Measurements from ENCODE around the gene FRMPD4. TPM values are rescaled to one million over a fixed set of nuclear protein-coding genes. Genes with fewer than 3 reads are reported as not detected.

FRMPD4 gene
- total and polyA plus RNA-seq, 2 of the 13 experiments (the other 11 are each of a cell fraction or from before 2014, with no cell fraction given): not detected

- TF ChIP-seq ZBTB4 (CRISPR knock-in tag; IDR thresholded peaks at IDR 0.05; ENCODE audit: borderline replicate concordance) (no peak), E2F5 (CRISPR knock-in tag; conservative IDR thresholded peaks at IDR 0.05) (no peak), CSRNP1 (CRISPR knock-in tag; IDR thresholded peaks at IDR 0.05) (no peak), MLX (CRISPR knock-in tag; IDR thresholded peaks at IDR 0.05) (no peak), ZNF782 (CRISPR knock-in tag; IDR thresholded peaks at IDR 0.05; ENCODE audit: borderline replicate concordance) (no peak), SRSF4 (IDR thresholded peaks at IDR 0.05; ENCODE audit: low read depth, low read length, poor library complexity, severe bottlenecking) (no peak)
Measured at GRCh38 chrX:12234534-12235329, 96.5 kb downstream of the FRMPD4 start (continued).

All from HepG2 (cell line).